Vagina (tissue), 2 donors: Measurements from ENCODE around the gene ORM1.

Experiments
- CTCF ChIP-seq, 3 experiments: fragments of 450-650 bp in 2 of 3; fragments of 200-600 bp in 1 of 3; sonication (generic) in 1 of 3; IDR thresholded peaks; one replicate each; pipeline ENCODE4 v1.5.1; 2017 to 2019; ENCODE audit warnings: antibody characterized with exemption in 3 of 3, mild to moderate bottlenecking in 2 of 3, moderate library complexity in 2 of 3
- POLR2AphosphoS5 ChIP-seq, 2 donors: sonication (generic); formaldehyde crosslinking; IDR thresholded peaks; one replicate each; pipeline ENCODE4 v1.9.0; 2017; ENCODE audit warnings: antibody characterized with exemption in 2 of 2, mild to moderate bottlenecking in 2 of 2, low read depth in 1 of 2; ENCODE audit not compliant: insufficient read depth in 1 of 2

- TF ChIP-seq CTCF (IDR thresholded peaks at IDR 0.05) (no peak), POLR2AphosphoS5 (IDR thresholded peaks at IDR 0.05; ENCODE audit: insufficient read depth in 1 of 2, low read depth in 1 of 2) (no peak)
Observed at GRCh38 chr9:114338187-114338586, 15.3 kb downstream of the ORM1 start.
